Measurements from ENCODE around the gene NTNG1. TPM values are rescaled to one million over a fixed set of nuclear protein-coding genes. Genes with fewer than 3 reads are reported as not detected.

The NTNG1 gene
- total and polyA plus RNA-seq, 2 of the 4 experiments (the other 2 are of a cell fraction): 1.2 to 2.3 TPM

GRCh38 chr1:107501081-107501605 lies 360.3 kb downstream of the NTNG1 start:
- no peaks in the 10 kb centered on the region for H4K20me1 ChIP-seq (ENCODE audit: insufficient read depth, low read length)
- H3K4me1 ChIP-seq (ENCODE audit: control insufficient read depth, insufficient read depth, low read length): no peaks in the 10 kb centered on the region
- H2BK20ac ChIP-seq (ENCODE audit: low read depth, low read length): no peak overlapping the region
- no peaks in the 10 kb centered on the region for H3K9me1 ChIP-seq (ENCODE audit: insufficient read depth, low read length)
- in situ Hi-C loops (cut with MboI; ENCODE audit: low sequenced_read_pairs): no loop called here
- dilution Hi-C loops (cut with HindIII; ENCODE audit: low sequenced_read_pairs, unreplicated experiment): no loop called here
- H3K56ac ChIP-seq (ENCODE audit: extremely low read depth, insufficient read depth, low read length): no peak overlapping the region
- no peak overlapping the region for H2AK5ac ChIP-seq (ENCODE audit: low read depth, low read length)
- no peak overlapping the region for H2AK9ac ChIP-seq (replicated peaks; ENCODE audit: low read depth, low read length, poor library complexity)
- intact Hi-C loops (cut with micrococcal nuclease): no loop called here
- DNase-seq: no peak
- no peak overlapping the region for H4K5ac ChIP-seq (ENCODE audit: low read depth, low read length)
- no TSS peak for BruUV-seq (replicated peaks)
- no peak overlapping the region for H3K23ac ChIP-seq (ENCODE audit: low read depth, low read length)
- H3K4me3 ChIP-seq (ENCODE audit: insufficient read depth, low read depth, low read length): no peak overlapping the region
- H2BK120ac ChIP-seq (ENCODE audit: low read depth, low read length): no peak overlapping the region
- no peak overlapping the region for H4K91ac ChIP-seq (ENCODE audit: insufficient read depth, low read depth, low read length)
- H3K9ac ChIP-seq (ENCODE audit: low read depth, low read length): no peak overlapping the region
- no peaks in the 10 kb centered on the region for H3K79me1 ChIP-seq (ENCODE audit: low read depth in 1 of 2, low read length in 2 of 2)
- CTCF ChIA-PET: no interaction called here
- H4K8ac ChIP-seq (ENCODE audit: low read depth in 2 of 2, low read length in 2 of 2): no peak overlapping the region
- no peak overlapping the region for H3K4ac ChIP-seq (ENCODE audit: low read depth, low read length)
- no peak overlapping the region for H2BK5ac ChIP-seq (ENCODE audit: low read depth, low read length, poor library complexity, severe bottlenecking)
- H3K14ac ChIP-seq (replicated peaks; ENCODE audit: low read depth, low read length): no peak overlapping the region
- no peak for TF ChIP-seq RAD21 (IDR thresholded peaks at IDR 0.05; ENCODE audit: low read length)
- no peak for TF ChIP-seq MAZ (IDR thresholded peaks at IDR 0.05; ENCODE audit: borderline replicate concordance, low read depth, low read length)
- TF ChIP-seq FOS (IDR thresholded peaks at IDR 0.05; ENCODE audit: low read depth, low read length): no peak
- TF ChIP-seq BHLHE40 (IDR thresholded peaks at IDR 0.05; ENCODE audit: low read depth, low read length): no peak
- TF ChIP-seq RCOR1 (IDR thresholded peaks at IDR 0.05; ENCODE audit: insufficient replicate concordance, low read length): no peak
- no CpG with 5 or more reads among the region's 6 CpGs for WGBS, 2 experiments (ENCODE audit: extremely low coverage in 2 of 2, insufficient read length in 1 of 2)
- no peak overlapping the region for H3K4me2 ChIP-seq (ENCODE audit: low read depth, low read length)
- no peak overlapping the region for H2BK15ac ChIP-seq (ENCODE audit: low read depth, low read length)
- ATAC-seq (ENCODE audit: low read depth): no peak
- POLR2A ChIA-PET (ENCODE audit: unreplicated experiment): no interaction called here
- no peaks in the 10 kb centered on the region for H3K27me3 ChIP-seq (ENCODE audit: control insufficient read depth, insufficient read depth, low read length)
- H3K36me3 ChIP-seq (ENCODE audit: control insufficient read depth, insufficient read depth, low read length): no peaks in the 10 kb centered on the region
- peaks cover 2% of the 10 kb centered on the region for H3K9me3 ChIP-seq (ENCODE audit: control insufficient read depth, insufficient read depth, low read length)
- no peak overlapping the region for H2AFZ ChIP-seq (replicated peaks; ENCODE audit: low read length, poor library complexity)
- H3K27ac ChIP-seq (ENCODE audit: insufficient read depth, low read length): no peak overlapping the region
- H3K18ac ChIP-seq (ENCODE audit: low read depth, low read length): no peak overlapping the region

All from IMR-90 (cell line).